Retinal pigment epithelial cell (primary cell): ENCODE results near the gene VPS25.

Experiments used
- DNase-seq: peaks from one replicate; pipeline ENCODE4 v3.0.0-alpha.2; 2010; ENCODE audit warnings: low read depth
- H3K4me3 ChIP-seq: 2 replicates; pipeline ENCODE4 v1.5.1; 2011; ENCODE audit warnings: mild to moderate bottlenecking, low read length, control low read depth, moderate library complexity
- CTCF ChIP-seq: conservative IDR thresholded peaks from 2 replicates; pipeline ENCODE4 v1.5.1; 2011; ENCODE audit warnings: low read depth, low read length, control low read depth, inconsistent platforms

Gene VPS25

GRCh38 chr17:42787266-42787665 lies 14.0 kb downstream of the VPS25 start:
- DNase-seq: no peak
- no peak overlapping the region for H3K4me3 ChIP-seq
- no peak for TF ChIP-seq CTCF

GRCh38 chr17:42791948-42792347 lies 18.7 kb downstream of the VPS25 start:
- no peak for TF ChIP-seq CTCF
- no peak overlapping the region for H3K4me3 ChIP-seq
- no peak for DNase-seq

- no peak overlapping the region for H3K4me3 ChIP-seq
- no peak for TF ChIP-seq CTCF
- no peak for DNase-seq
Observed at GRCh38 chr17:42792545-42792944, 19.3 kb downstream of the VPS25 start.

GRCh38 chr17:42795061-42795460 lies 21.8 kb downstream of the VPS25 start:
- H3K4me3 ChIP-seq: no peak overlapping the region
- TF ChIP-seq CTCF: no peak
- DNase-seq: no peak

- no peak overlapping the region for H3K4me3 ChIP-seq
- no peak for TF ChIP-seq CTCF
- no peak for DNase-seq
Observed at GRCh38 chr17:42795465-42795864, 22.2 kb downstream of the VPS25 start.

- DNase-seq: no peak
- no peak for TF ChIP-seq CTCF
- H3K4me3 ChIP-seq: no peak overlapping the region
Observed at GRCh38 chr17:42796066-42796758, 23.0 kb downstream of the VPS25 start.
